ENCODE measurements around the gene ATOH8.
"Not testable (repeated sequence)": the region's sequence is repeated elsewhere in the genome, so short reads cannot be mapped to it uniquely, and the experiment has no call there.

The ATOH8 gene, protein sequence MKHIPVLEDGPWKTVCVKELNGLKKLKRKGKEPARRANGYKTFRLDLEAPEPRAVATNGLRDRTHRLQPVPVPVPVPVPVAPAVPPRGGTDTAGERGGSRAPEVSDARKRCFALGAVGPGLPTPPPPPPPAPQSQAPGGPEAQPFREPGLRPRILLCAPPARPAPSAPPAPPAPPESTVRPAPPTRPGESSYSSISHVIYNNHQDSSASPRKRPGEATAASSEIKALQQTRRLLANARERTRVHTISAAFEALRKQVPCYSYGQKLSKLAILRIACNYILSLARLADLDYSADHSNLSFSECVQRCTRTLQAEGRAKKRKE

DNA sequence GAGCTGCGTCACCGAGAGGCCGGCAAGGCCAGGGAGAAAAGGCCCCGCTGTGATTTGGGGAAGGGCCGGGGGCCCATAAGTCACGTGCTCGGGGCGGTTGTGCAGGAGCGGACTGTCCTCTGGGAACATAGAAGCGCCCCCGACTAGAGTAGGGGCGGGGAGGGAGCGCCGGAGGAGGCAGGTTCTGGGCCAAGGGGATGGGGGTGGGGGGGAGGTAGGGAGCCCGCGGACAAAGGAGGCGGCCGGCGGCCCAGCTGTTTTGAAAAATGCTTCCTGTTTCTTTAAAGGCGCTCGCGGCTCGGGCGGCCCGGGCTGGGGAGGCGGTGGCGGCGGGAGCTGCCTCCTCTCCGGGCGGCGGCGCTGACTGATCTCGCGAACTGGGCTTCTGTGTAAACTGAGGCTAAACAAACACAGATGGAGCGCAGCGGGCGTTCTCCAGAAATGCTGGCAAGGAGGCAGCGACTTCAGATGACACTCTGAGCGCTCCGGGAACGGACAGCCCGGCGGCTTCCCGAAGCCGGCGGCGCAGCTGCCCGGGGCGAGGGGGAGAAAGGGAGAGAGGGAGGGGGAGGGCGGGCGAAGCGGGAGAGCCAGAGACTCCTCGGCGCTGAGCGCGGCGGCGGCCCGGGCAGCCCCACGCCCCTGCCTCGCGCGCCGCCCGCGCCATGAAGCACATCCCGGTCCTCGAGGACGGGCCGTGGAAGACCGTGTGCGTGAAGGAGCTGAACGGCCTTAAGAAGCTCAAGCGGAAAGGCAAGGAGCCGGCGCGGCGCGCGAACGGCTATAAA is at the start of gene ATOH8:
Gene ATOH8, plus strand, starts transcription at position 467 of the 788 bp plus-strand sequence. Its CDS starts 199 bp downstream, at position 666.
- DNase-seq = no peak

DNA sequence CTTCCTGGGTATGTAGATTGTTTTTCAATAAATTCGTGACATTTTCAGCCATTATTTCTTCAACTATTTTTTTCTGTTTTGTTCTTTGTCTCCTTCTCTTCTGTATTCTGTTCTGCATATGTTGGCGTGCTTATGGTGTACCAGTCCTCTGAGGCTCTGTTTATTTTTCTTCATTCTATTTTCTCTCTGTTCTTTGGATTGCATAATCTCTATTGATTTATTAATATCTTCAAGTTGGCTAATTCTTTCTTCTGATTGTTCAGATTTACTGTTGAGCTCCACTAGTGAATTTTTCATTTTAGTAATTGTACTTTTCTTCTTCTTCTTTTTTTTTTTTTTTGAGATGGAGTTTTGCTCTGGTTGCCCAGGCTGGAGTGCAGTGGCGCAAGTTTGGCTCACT is 49.8 kb upstream of the ATOH8 start:
- DNase-seq = no peak

DNA sequence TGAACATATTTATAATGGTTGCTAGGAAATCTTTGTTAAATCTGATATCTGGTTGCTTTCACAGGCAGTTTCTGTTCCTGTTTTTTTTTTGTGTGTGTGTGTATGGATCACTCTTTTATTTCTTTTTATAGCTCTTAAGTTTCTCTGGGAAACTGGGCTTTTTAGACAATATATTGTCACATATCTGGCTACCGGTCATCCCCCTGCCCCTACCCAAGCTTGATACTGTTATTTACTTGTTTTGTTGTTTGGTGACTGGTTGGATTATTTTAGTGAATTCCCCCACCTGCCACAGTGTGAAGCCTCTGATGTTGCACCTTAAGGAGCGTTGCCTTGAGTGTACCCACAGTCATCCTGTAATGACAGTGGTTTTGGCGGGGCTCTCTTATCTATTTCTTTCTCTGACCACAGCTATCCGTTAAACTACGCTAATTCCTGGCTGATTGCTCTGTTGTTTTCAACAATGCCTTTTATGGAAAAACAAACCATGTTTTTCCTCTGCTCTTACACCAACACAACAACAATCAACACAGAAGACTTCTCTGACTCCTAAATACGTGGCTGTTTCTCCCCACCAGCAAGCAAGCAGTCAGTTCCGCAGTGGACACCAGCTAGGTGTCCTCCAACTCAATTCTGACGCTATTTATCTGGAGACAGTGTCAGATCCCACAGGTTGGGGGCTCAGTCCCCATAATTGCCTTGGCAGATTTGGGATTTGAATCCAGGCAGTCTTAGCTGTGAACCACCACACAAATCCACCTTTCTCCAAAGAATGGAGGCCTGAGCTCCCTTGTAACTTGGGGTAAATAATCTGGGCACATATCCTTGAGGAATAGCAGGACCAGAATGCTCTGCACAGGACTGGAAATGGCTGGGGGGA is 48.8 kb upstream of the ATOH8 start:
- DNase-seq = no peak

GRCh38 chr2:85705680-85706039 is 48.1 kb upstream of the ATOH8 start:
- no peak for DNase-seq

DNA sequence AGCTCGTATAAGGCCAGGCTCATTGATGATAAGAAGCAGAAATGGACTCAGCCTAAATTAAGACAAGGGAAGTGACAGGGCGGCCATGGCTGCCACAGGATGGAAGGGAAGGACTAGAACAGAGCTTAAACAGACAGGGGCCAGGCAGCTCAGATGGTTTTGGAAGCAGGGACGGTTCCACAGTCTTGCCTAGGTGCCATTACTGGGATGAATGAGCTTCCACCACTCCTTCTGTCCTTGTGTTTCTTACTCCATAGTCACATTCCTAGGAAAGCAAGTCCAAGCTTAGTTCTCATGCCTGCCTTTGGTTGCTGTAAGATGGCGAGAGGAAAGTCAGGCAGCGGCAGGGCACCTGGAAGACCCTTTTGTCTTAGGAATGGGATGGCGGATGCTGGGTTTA is 47.7 kb upstream of the ATOH8 start:
- DNase-seq = no peak

GRCh38 chr2:85706599-85707296 is 47.0 kb upstream of the ATOH8 start:
- DNase-seq = no peak

GRCh38 chr2:85707304-85707703 is 46.5 kb upstream of the ATOH8 start:
- DNase-seq = no peak

GRCh38 chr2:85708641-85709040 is 45.1 kb upstream of the ATOH8 start:
- no peak for DNase-seq

GRCh38 chr2:85709401-85709811 is 44.4 kb upstream of the ATOH8 start:
- DNase-seq = no peak

DNA sequence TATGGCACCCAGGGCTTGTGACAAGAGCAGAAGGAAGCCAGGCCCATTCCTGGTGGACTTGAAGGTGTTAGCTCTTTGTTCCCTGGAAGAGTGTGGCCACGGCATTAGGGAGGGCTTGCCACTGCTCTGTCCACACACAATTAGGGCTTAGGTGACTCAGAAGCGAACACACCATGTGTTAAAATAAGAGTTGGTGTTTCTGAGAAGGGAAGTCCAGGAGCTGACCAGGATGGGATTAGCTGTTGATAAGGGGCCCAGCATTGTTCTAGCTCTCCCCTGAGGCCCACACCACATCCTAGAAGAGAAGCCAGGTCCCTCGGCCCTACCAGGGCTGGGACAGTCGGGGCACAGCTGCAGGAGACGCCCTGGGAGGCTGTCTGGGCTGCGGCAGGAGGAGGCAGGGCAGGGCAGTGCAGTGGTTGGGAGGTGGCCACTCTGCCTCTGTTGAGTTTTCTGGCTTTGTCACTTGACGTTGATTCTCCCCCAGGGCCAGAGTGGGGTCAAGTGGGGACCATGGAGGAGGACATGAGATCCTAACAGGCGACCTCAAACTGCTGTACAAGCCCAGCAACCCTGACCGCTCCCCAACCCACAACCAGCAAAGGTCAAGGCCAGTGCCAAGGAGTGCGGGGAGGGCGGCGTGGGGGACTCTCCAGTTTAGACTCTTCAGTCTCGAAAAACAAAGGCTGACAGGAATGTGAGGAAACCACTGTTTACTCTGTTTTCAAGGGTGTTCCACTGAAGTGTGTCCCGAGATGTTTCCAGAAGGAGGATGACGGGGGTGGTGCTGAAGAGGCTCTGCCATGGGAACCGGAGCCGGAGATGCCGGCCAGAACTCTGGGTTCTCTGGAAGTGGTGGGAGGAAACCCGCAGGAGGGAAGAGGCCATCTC is 42.9 kb upstream of the ATOH8 start:
- DNase-seq = no peak

DNA sequence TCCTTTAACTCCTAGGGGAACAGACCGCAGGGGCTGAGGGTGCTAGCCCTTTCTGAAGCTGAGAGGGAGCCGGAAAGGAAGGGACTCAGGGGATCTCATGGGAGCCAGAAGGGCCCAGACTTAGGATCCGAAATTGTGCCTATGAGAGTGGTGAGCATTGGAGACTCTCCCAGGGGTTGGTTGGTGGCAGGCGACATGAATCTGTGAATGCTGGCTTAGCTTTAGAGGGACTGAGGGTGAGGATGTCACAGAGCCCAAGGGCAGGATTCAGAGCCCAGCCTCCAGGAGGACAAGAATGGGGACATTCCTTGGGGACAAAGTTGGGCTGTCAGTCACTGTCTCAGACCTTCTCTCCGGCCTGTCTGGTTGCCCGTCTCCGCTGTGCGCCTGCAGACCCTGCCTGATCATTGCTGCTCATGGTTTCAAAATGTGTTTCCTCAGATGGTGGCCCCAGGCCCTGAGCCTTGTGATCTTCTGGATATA is 42.2 kb upstream of the ATOH8 start:
- no peak for DNase-seq

DNA sequence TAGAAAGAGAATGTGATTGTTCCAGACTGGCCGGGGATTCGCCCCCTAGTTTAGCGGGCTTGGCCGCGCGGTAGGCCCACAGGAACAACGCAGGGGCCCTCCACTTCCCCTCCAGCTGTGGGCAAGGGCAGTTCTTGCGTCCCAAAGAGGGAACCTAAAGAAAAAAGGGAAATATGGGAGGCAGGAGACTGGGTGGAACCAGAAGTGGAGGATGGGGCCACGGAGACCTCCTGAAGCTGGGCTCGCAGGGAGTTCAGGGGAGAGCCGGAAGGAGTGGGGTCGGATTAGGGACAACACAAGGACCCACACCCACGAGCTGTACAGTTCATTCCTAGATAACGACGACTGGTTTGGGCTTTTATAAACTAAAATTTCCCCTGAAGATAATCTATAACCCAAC is 41.5 kb upstream of the ATOH8 start:
- no peak for DNase-seq

DNA sequence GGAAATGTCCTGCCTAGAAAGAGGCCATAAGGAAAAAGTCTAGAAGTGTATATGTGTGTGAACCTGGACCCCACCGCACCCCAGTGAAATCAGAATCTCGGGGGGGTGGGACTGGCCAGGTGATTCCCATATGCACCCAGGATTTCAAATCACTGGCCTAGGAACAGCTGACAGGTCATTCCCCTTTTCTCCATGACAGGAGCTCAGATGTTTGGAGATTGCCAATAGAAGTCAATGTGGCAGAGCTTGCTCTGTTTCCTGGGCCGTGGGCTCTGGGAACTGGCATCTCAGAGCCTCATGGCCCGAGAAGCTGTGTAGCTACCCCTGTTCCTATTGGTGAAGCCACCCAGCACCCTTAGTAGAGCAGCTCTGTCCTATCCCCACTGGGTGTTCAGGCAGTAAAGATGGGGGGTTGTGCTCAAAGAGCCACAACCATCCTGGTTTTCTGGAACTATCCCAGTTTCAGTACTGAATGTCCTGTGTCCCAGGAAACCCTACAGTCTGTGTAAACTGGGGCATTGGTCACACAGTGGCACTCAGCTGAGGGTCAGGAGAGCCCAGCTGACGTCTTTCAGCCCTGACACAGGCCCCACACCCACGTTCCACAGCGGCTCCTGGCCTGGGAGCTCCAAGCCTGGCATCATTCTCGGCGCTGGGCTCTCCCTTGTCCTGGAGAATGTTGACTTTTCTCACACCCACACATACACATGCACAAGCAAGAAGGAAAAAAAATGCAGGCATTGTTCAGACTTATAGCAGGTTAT is 40.8 kb upstream of the ATOH8 start:
- no peak for DNase-seq

- no peak for DNase-seq
Observed at GRCh38 chr2:85713836-85714235, 40.0 kb upstream of the ATOH8 start.

- not testable (repeated sequence) for DNase-seq
Observed at GRCh38 chr2:85714421-85714820, 39.4 kb upstream of the ATOH8 start.

DNA sequence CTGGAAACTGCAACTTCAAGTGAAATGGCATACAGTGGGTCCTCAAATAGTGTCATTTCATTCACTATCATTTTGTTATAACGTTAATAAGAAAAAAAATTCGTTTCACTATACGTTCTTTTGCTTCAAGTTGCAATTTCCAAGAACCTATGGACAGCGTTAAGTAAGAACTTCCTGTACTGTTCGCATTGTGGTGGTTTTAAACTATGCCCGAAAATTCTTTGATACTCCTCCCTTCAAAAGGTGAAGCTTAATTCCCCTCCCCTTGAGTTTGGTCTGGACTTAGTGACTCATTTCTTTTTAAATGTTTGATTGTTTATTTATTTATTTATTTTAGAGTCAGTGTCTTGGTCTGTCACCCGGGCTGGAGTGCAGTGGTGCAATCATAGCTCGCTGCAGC is 39.0 kb upstream of the ATOH8 start:
- no peak for DNase-seq

GRCh38 chr2:85716346-85716914 is 37.4 kb upstream of the ATOH8 start:
- no peak for DNase-seq

- DNase-seq = no peak
Observed at GRCh38 chr2:85717308-85718008, 36.3 kb upstream of the ATOH8 start.

DNA sequence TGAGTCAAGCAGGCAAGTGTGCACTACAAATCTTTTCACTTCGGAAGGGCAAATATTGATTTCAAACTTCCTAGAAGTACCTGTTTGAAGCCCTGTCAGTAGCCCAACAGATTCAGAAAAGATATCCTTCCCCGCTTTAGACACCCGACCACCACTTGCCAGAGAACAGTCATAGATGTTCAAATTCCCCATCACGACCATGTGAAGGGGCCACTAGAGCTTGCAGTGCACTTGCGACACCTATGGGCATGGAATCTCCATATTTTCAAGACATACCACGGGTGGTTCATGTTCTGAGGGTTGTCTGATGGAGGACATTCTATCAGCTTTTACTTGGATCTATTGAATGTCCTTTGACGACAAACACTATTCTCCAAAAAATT is 35.8 kb upstream of the ATOH8 start:
- no peak for DNase-seq
